ENCODE measurements around the gene MICU1. TPM values are rescaled to one million over a fixed set of nuclear protein-coding genes. Genes with fewer than 3 reads are reported as not detected.

MICU1 gene
- total RNA-seq, 1 experiment from 2014 or later: 39.4 TPM

- H3K27ac ChIP-seq (ENCODE audit: low read depth, low read length): peak overlapping the region; percentile 89
- RAD21 ChIA-PET (ENCODE audit: low non-redundant PET in 1 of 2, low total read pairs in 2 of 2, uncharacterized antibody in 2 of 2, unreplicated experiment in 2 of 2): interaction anchor here in 1 of 2 experiments (1.2 kb wide), 1 partner anchor 59 kb away, joined by 4 read pairs; no protein-coding TSS in a partner anchor
- peak overlapping the region; percentile 69 for H3K9ac ChIP-seq (ENCODE audit: low read length)
- no peak overlapping the region for H2AFZ ChIP-seq (ENCODE audit: low read depth, low read length, poor library complexity, severe bottlenecking)
- ATAC-seq: peak; percentile 57
- H3K36me3 ChIP-seq (ENCODE audit: control insufficient read depth in 1 of 2, insufficient read depth in 2 of 2, low read length in 2 of 2): no peaks in the 10 kb centered on the region
- TF ChIP-seq POLR2AphosphoS5 (IDR thresholded peaks at IDR 0.05; ENCODE audit: low read depth, low read length) (peak; percentile 42), ZFX (IDR thresholded peaks at IDR 0.05) (peak; percentile 53; the same call in 1 of the 2 replicates), EZH2 (IDR thresholded peaks at IDR 0.05) (no peak), REST (IDR thresholded peaks at IDR 0.05; ENCODE audit: low read depth) (no peak), TCF7L2 (IDR thresholded peaks at IDR 0.05; ENCODE audit: borderline replicate concordance, extremely low read depth, insufficient read depth, insufficient read length) (peak; percentile 81)
- H3K79me2 ChIP-seq (ENCODE audit: insufficient read depth, low read length): no peaks in the 10 kb centered on the region
- intact Hi-C loops (cut with micrococcal nuclease): loop anchor here (2.0 to 10.0 kb wide), 3 partner anchors 27 to 455 kb away; no protein-coding TSS in a partner anchor
- no peaks in the 10 kb centered on the region for H3K9me2 ChIP-seq (ENCODE audit: insufficient read depth)
- H3K4me2 ChIP-seq (ENCODE audit: low read length): peak overlapping the region; percentile 76
- peak overlapping the region; percentile 33 to 52 for H3K4me3 ChIP-seq (replicated peaks in 1 of 2; ENCODE audit: low read depth in 1 of 2, low read length in 2 of 2)
- no peaks in the 10 kb centered on the region for H3K27me3 ChIP-seq (ENCODE audit: insufficient read depth, low read length)
- H3K4me1 ChIP-seq (ENCODE audit: control insufficient read depth in 1 of 2, insufficient read depth in 2 of 2, low read length in 2 of 2): peaks cover 78 to 92% of the 10 kb centered on the region in 2 experiments
- CTCF ChIA-PET: interaction anchor here (1.1 kb wide), 1 partner anchor 18 kb away, joined by 3 read pairs; no protein-coding TSS in a partner anchor
- POLR2A ChIA-PET: interaction anchor here (0.6 to 9.7 kb wide), 14 partner anchors 10 to 791 kb away, joined by 3 to 221 read pairs (median 8); partner anchors contain the start of genes DDIT4, DNAJB12 and NUDT13
- peak; percentile 75 for DNase-seq (ENCODE audit: low read depth, low spot score)
- no TSS peak for BruUV-seq (replicated peaks)
- H3K9me3 ChIP-seq (ENCODE audit: control insufficient read depth in 1 of 2, insufficient read depth in 1 of 2, low read depth in 1 of 2, low read length in 2 of 2): no peaks in the 10 kb centered on the region
- H4K20me1 ChIP-seq (ENCODE audit: insufficient read depth): no peaks in the 10 kb centered on the region
These were observed 306.2 kb downstream of the MICU1 start for GRCh38 chr10:72319416-72320254.

All from HCT116 (cell line).